GM21390 (cell line): ENCODE data around the gene CD109.
"Not testable (repeated sequence)": the region's sequence is repeated elsewhere in the genome, so short reads cannot be mapped to it uniquely, and the experiment has no call there.

Experiments
- ATAC-seq: cut with Tn5 transposase; IDR thresholded peaks from one replicate; pipeline ENCODE4 v1.9.1; 2021; ENCODE audit not compliant: unreplicated experiment

The CD109 gene

GRCh38 chr6:73683574-73683973 is 12.4 kb upstream of the CD109 start:
- ATAC-seq: not testable (repeated sequence)

- no peak for ATAC-seq
These were observed 7.7 kb upstream of the CD109 start for GRCh38 chr6:73688351-73688750.

GRCh38 chr6:73690056-73690455 is 5.9 kb upstream of the CD109 start:
- no peak for ATAC-seq

- no peak for ATAC-seq
These were observed 4.5 kb upstream of the CD109 start for GRCh38 chr6:73691512-73691911.

GRCh38 chr6:73694711-73695411 is 1.1 kb upstream of the CD109 start:
- no peak for ATAC-seq

GRCh38 chr6:73696966-73697655 is 1.1 kb downstream of the CD109 start:
- ATAC-seq: no peak

- no peak for ATAC-seq
These were observed 3.9 kb downstream of the CD109 start for GRCh38 chr6:73699676-73700459.

- ATAC-seq: no peak
These were observed 6.4 kb downstream of the CD109 start for GRCh38 chr6:73702444-73702843.

- no peak for ATAC-seq
These were observed 7.5 kb downstream of the CD109 start for GRCh38 chr6:73703466-73703865.

- no peak for ATAC-seq
These were observed 8.3 kb downstream of the CD109 start for GRCh38 chr6:73704260-73704659.

- no peak for ATAC-seq
These were observed 8.8 kb downstream of the CD109 start for GRCh38 chr6:73704798-73705197.

- no peak for ATAC-seq
These were observed 11.0 kb downstream of the CD109 start for GRCh38 chr6:73706971-73707370.

GRCh38 chr6:73710470-73710869 is 14.5 kb downstream of the CD109 start:
- ATAC-seq: no peak

GRCh38 chr6:73710948-73711347 is 14.9 kb downstream of the CD109 start:
- no peak for ATAC-seq

- no peak for ATAC-seq
These were observed 16.7 kb downstream of the CD109 start for GRCh38 chr6:73712535-73713173.

GRCh38 chr6:73713426-73714147 is 17.6 kb downstream of the CD109 start:
- ATAC-seq: no peak

GRCh38 chr6:73715111-73715508 is 19.1 kb downstream of the CD109 start:
- not testable (repeated sequence) for ATAC-seq

GRCh38 chr6:73719046-73719445 is 23.0 kb downstream of the CD109 start:
- ATAC-seq: no peak

GRCh38 chr6:73722318-73723060 is 26.5 kb downstream of the CD109 start:
- ATAC-seq: peak; percentile 55

- not testable (repeated sequence) for ATAC-seq
These were observed 27.5 kb downstream of the CD109 start for GRCh38 chr6:73723480-73723879.
